Stimulated activated CD4-positive, alpha-beta T cell treated with anti-CD3 and anti-CD28 coated beads, Interleukin-1b, Interleukin-23, amount 100 ng/mL, for 4 hours (primary cell): Measurements from ENCODE around the gene SMCHD1.
"Not testable (repeated sequence)": the region's sequence is repeated elsewhere in the genome, so short reads cannot be mapped to it uniquely, and the experiment has no call there.

Experiments
- DNase-seq, 2 donors: peaks; one replicate each; pipeline ENCODE4 v3.0.0-alpha.2; 2020; ENCODE audit warnings: low read depth in 2 of 2

The SMCHD1 gene

DNA sequence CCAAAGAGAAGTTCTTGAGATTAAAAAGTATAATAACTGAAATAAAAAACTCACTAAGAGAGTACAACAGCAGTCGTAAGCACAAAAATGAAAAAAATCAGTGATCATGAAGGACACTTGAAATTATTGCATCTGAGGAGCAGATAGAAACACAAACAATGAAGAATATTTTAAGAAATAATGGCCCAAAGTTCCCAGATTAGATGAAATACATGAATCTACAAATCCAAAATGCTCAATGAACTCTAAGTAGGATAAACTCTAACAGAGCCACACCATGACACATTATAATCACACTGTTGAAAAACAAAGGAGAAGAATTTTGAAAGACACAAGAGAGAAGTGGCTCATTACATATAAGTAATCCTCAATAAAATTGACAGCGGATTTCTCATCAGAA lies 159.4 kb downstream of the SMCHD1 start:
- no peak for DNase-seq

DNA sequence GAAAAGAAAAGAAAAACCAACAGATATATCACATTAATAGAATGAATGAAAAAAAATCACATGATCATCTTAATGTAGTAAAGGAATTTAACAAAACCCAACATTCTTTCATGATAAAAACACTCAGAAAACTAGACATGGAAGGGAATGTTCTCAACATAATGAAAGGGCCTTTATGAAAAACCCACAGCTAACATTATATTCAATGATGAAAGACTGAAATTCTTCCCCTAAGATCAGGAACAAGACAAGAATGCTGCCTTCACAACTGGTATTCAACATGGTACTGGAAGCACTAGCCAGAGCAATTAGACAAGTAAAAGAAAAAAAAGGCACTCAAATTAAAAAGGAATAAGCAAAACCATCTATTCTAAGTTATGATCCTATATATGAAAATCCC lies 162.8 kb downstream of the SMCHD1 start:
- no peak for DNase-seq

DNA sequence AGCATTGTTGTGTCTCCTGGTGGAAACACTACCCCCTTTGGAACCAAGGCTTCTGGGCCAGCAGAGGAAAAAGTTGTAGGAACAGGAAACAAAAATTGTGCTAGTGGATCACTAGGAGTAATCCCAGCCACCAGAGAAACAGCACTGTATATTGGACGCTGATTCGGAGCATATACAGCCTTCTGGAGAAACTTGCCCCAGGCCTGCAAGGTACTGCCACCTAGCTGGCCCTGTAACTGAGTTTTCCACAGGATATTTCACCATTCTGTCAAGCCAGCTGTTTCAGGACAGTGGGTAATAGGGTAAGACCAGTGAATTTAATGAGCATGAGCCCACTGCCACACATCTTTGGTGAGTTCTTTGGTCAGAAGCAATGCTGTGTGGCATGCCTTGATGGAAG lies 166.2 kb downstream of the SMCHD1 start:
- DNase-seq: no peak

DNA sequence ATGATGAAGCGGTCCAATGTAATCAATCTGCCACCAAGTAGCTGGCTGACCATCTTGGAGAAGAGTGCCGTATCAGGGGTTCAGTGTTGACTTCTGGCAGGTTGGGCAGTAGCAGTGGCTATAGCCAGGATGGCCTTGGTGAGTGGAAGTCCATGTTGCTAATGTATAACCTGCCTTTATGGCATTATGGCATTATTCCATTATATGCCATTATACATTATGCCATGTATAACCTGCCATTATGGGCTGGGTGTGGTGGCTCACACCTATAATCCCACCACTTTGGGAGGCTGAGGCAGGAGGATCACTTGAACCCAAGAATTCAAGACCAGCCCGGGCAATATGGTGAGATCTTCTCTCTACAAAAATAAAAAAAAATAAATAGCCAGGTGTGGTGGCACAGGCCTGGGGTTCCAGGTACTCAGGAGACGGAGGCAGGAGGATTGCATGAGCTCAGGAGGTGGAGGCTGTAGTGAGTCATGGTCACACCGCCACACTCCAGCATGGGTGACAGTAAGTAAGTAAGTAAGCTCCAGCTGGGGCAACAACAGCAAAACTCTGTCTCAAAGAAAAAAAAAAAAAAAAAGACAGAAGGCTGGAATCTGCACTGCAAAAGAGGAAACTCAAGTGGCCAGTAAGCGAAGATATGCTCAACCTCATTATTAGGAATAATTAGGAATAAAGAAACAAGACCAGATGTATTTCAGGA lies 166.8 kb downstream of the SMCHD1 start:
- no peak for DNase-seq

DNA sequence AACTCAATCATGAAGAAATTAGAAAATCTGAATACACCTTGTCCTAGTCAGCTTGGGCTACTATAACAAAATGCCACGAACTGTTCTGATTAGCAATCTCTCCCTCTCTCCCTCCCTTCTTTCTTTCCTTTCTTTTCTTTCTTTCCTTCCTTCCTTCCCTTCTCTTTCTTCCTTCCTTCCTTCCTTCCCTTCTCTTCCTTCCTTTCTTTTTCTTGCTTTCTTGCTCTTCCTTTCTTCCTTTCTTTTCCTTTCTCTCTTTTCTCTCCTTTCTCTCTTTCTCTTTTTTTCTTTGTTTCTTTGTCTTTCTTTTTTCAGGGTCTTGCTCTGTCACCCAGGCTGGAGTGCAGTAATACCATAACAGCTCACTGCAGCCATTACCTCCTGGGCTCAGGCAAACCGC lies 167.7 kb downstream of the SMCHD1 start:
- DNase-seq: no peak

DNA sequence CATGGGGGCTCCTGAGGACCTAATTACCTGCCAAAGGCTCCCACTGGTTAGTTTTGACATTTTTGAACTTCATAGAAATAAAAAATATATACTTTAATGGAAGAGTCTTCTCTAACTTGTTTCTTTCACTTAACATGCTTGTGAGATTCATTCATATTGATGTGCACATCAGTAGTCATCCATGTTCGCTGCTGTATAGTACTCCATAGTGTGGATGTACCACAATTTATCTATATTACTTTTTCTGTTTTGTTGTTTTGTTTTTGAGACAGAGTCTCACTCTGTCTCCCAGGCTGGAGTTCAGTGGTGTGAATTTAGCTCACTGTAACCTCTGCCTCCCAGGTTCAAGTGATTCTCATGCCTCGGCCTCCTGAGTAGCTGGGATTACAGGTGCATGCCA lies 168.4 kb downstream of the SMCHD1 start:
- no peak for DNase-seq

DNA sequence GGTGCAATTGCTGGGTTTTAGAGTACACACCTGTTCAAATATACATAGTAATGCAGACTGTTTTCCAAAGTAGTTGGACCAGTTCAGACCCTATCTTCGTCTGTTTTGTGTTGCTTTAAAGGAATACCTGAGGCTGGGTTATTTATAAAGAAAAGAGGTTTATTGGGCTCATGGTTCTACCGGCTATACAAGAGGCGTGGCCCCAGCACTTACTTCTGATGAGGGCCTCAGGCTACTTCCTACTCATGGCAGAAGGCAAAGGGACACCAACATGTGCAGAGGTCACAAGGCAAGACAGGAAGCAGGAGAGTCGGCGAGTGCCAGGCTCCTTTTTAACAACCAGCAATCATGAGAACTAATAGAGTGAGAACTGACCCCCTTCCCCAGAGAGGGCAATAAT lies 169.3 kb downstream of the SMCHD1 start:
- no peak for DNase-seq

DNA sequence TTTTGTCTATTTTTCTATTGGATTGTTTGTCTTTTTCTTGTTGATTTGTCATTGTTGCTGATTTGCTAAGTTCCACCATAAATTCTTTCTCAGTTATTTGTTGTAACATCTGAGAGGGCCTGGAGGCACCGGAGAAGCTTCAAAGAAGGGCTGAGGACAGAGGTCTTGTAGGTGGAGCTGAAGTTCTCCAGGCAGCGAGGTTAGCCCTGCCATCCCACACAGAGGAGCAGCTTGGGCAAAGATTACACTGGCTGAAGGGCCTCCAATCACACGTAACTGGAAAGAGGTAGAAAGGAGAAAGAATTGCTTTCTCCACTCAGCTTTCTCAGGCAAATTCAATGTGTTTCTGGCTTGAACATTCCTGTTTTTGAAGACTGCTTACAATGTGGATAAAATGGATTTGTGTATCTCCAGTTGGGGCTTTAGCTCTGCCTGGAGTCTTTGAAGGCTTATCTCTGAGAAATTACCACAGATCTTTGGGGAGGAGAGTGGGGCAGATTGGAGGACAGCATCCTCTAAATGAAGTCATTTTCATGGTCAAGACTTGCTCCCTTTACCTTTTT lies 170.2 kb downstream of the SMCHD1 start:
- DNase-seq: no peak

DNA sequence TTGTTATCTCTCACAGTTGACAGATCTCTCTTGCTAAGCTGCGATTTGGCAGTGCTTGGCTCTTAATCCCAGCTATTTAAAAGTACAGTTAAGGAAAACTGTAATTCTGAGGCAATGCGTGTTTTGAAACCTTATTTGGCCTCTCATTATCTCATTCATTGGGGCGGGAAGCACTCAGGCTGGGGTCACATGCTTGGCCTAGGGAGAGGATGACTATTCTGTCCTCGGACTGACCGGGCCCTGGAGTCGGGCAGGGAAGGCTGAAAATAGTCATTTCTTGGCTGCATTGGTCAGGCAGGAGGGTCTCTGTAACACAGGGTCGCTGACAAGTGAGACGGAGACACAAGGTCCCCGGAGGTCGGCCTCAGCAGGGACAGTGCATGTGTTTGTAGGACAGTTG lies 171.1 kb downstream of the SMCHD1 start:
- no peak for DNase-seq

DNA sequence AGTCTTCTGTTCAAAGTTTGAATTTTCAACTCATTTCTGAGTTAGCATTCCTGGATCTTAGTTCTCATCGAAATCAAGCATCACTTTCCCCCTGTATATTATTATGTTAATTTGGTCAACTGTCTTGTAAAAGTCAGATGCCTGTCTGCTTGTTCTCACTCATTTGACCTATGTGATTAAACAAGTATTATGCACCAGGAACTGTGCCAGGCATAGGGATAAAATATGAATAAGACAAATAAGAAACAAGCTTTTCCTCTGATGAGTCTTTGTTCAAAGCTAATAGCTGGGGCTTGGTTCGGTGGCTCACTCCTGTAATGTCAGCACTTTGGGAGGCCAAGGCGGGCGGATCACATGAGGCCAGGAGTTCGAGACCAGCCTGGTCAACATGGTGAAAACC lies 171.5 kb downstream of the SMCHD1 start:
- no peak for DNase-seq

DNA sequence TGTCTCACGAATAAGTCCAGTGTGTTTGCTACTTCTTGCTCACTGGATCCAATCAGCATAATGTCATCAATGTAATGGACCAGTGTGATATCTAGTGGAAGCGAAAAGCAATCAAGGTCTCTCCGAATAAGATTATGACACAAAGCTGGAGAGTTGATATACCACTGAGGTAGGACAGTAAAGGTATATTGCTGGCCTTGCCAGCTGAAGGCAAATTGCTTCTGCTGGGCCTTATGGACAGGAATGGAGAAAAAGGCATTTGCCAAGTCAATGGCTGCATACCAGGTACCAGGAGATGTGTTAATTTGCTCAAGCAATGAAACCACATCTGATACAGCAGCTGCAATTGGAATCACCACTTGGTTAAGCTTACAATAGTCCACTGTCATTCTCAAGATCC lies 180.6 kb downstream of the SMCHD1 start:
- DNase-seq: not testable (repeated sequence)

DNA sequence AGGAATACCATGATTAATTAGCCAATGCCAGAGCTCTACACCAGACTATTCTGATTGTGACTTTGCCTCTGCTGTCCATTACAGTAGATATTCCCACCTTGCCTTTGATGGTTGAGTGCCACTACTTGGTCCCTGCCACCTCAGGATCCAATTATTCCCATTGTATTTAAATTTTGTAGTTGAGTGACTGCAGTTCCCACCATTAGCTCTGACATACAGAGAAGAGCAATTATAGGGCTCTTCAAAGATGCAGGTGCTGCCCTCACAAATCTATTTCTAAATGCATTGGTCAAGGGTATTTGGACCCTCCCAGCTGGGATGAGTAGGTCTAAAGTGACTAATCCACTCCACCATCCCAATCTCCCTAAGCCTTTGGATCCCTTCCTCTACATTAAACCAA lies 181.8 kb downstream of the SMCHD1 start:
- not testable (repeated sequence) for DNase-seq

DNA sequence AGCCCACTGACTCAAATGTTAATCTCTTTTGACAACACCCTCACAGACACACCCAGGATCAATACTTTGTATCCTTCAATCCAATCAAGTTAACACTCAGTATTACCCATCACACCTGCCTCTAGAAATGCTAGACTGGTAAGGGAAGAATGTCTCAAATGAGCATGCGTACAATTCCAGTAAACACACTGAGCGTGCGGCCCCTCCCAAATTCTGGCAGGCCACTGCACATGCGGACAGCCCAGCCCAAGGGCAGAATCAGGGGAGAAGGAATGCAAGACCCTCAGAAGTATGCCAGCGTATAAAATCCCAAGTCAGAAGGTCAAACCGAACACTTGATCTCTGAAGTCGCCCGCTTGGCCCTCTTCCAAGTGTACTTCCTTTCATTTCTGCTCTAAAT lies 183.7 kb downstream of the SMCHD1 start:
- DNase-seq: no peak

DNA sequence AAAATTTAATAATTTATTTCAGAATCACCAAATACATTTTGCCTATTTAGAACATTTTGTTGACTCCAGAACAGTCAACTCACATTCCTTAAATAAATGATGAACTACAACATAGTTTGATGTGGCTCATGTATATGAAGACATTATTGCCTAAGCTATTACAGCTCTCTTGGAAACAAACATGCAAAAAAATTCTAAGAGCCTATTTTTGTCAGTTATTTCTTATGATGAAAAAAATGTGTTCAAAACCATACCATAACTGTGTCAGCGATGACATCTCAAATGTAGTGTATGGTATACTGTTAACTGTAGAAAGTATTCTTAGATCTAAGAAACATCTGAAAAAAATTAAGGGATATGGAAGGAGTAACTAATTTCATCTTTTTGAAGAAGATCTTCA lies 185.0 kb downstream of the SMCHD1 start:
- DNase-seq: no peak

DNA sequence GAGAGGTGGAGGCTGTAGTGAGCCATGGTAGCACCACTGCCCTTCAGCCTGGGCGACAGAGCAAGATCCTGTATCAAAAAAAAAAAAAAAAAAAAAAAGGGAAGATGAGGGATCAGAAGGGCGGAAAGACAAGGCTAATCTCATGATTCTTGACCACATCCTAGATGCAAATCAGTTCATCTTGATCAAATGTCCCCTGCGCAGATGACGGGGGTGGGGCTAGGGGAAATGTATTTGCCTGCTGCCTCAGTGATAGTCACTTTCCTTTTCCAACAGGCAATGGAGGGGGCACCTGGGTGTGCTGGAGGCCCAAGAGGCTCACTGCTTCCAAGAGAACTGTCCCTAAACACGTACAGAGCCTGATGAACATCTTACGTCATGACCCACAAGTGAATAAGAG lies 187.6 kb downstream of the SMCHD1 start:
- DNase-seq: no peak

DNA sequence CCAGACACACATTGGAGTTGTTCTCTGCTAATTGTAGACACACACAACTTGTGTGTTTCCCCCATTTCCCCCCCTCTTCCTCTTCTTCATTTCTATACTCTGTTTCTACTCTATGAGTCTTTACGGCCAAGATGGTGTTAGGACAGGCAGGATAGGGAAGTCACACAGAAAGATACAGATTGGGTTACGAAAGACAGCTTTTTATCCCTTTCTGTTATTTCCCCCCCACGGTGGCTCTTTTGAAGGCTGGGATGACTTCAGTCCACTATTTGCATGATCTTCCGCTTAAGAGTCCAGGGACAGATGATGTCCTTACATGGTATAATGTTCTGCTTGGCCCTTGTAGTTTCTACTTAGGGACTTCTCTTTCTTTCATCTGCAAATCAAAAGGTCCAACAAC lies 189.6 kb downstream of the SMCHD1 start:
- no peak for DNase-seq

DNA sequence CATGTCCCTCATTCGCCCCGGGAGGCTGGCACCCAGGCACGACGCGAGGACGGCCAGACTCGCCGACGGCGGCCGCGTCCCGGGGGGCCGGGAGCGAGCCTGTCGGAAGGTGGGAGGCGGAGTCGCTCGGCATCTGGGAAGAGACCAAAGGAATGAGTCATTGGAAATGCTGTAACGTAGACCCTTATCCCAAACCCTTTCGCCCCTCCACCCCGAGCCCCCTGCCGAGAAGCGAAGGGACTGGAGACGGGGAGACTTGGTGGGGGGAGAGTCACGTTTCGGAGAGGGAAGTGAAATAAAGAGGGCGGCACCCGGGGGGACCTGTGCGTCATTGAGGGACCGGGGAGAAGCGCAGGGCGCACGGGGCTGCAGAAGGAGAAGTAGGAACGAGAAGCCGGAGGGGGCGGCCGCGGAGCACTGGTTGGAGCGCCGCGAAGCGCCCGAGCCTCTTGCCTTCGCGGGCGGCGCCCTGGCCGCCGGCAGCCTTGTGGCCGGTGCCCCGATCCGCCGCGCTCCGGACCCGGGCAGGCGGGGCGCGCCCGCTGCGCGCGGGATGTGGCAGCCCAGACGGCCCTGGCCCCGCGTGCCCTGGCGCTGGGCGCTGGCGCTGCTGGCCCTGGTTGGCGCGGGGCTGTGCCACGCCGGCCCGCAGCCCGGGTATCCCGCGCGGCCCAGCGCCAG lies 191.2 kb downstream of the SMCHD1 start, which contains the start of gene EMILIN2:
Gene EMILIN2, plus strand, starts transcription at position 371 of the 681 bp plus-strand sequence. Its CDS starts 183 bp downstream, at position 554.
- DNase-seq: peak in 1 of 2 donors; percentile 36

DNA sequence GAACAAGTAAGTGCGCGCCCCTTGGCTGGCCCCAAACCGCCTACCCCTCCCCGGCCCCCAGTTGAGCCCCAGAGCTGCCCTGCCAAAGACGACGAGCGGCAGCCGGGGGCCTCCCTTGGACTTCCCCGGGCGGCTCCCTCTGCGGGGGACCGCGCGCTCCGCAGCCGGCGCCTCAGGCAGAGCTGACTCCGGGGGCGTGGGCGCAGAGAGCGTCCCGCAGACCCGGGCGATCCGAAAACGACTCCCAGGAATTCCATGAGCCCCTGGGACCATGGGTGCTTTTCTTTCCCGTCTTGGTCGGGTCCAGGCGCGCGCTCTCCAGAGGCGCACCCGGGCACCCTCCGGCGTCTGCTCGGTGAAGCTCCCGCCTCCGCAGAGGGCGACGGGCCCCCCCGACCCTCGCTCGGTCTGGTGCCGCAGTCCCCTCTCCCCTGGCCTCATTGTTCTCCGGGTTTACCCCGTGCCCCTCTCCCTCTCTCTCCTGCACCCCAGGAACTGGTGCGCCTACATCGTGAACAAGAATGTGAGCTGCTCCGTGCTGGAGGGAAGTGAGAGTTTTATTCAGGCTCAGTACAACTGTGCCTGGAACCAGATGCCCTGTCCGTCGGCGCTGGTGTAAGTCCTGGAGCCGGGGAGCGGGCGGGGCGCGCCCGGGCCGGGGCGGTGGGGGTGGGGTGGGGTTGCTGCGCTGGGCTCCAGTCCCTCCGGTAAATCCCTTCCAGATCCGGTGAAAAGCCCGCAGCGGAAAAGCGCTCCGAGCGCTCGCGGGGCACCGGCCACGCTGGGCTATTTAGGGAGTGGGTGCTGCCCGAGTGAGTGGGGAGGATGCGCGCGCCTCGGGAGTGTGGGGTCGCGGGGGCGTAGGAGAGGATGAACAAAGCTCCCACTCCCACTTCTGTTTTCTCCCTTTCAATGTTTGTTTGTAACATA lies 192.1 kb downstream of the SMCHD1 start:
- peak in 1 of 2 donors; percentile 44 for DNase-seq

DNA sequence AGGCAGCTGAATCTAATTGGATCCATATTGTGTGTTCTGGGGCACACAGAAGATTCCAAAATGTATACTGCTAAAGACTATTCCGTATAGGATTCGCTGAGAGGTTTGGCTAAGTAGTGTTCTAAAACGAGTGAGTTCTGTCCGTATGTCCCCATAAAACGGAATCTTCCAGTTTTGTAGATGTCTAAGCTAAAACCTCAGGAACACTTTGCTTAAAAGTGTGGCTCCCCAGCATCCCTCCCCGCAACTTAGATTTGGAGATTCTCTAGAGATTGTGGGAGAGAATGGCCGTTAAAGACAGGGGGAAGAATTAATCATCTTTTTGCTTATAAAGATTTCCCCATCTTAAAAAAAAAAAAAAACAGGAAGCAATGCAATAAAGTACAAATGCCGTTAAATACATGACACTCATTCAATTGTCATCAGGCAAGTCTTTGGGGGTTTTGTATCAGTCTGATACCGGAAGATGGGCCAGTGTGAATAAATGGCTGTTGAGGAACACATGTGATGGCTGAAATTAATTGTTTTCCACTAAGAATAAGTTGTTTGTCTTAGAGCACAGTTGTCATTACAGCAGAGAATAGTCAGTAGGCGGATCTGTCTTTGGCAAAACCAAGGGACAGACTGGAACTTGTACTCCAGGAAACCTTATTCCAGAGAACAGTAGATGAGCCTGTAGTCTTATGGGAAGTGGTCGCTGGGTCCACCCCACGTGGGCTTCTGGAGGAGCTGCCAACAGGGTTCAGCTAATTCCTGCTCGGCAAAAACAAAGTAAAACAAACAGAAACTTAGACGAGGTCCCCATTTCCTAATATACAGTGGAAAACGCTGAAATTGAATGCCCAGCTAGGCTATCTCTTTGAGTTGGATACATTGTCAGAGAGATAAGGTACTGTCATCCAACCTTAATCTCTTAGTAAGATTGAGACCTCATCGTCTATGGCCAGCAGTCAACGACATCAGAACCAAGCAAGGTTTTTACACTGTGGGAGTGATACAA lies 193.0 kb downstream of the SMCHD1 start:
- DNase-seq: no peak

DNA sequence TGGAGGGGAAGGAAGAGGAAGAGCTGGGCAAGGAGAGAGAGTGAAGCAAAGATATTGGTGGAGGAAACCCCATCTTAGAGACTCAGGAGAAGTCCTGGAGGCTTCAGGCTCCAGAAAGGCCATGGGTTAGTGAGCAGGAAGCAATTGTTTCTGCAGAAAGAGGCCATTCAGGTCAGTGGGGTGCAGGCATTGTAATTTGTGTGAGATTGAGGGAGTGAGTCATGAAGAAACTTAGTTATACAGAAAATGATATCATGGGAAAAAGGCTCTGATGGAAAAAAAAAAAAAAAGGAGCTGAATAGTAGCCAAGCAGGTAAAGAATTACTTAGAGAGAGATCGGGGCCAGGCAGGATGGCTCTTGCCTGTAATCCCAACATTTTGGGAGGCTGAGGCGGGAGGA lies 195.3 kb downstream of the SMCHD1 start:
- DNase-seq: no peak

DNA sequence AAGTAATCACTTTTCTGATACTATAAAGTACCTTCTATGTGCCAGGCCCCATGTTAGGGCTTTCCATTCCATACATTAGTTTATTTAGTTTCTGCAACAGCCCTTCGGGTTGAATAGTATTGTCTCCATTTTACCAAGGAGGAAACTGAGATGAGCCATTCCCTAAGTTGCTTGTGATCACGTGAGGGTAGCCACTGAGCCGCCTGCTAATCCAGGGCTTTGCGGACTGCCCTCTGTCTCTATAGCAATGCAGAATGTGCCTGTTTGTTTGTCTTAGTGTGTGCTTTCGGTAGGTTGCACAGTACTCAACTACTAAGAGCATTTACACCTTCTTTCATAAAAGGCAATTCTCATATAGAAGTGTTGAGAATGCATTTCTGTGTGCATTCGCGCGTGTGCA lies 196.2 kb downstream of the SMCHD1 start:
- no peak for DNase-seq
